ENCODE results near the gene IL6R. TPM values are rescaled to one million over a fixed set of nuclear protein-coding genes. Genes with fewer than 3 reads are reported as not detected.
"Not testable (repeated sequence)": the region's sequence is repeated elsewhere in the genome, so short reads cannot be mapped to it uniquely, and the experiment has no call there.

The IL6R gene
- total RNA-seq = 171 TPM

DNA sequence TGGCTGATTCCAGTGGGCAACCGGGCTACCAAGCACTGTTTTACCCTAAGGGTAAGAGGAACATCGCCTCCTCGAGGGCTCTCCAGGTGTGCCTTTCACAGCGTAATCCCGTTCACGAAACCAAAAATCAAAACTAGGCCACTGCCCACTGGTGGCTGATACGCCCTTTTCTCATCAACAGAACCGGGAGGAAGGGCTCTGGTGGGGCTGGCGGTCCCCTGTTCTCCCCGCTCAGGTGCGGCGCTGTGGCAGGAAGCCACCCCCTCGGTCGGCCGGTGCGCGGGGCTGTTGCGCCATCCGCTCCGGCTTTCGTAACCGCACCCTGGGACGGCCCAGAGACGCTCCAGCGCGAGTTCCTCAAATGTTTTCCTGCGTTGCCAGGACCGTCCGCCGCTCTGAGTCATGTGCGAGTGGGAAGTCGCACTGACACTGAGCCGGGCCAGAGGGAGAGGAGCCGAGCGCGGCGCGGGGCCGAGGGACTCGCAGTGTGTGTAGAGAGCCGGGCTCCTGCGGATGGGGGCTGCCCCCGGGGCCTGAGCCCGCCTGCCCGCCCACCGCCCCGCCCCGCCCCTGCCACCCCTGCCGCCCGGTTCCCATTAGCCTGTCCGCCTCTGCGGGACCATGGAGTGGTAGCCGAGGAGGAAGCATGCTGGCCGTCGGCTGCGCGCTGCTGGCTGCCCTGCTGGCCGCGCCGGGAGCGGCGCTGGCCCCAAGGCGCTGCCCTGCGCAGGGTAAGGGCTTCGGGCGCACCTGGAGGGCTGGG, at the start of gene IL6R:
Gene IL6R (plus strand): TSS at position 360 of the 763 bp plus-strand sequence. CDS start 287 bp downstream, at position 647.
- ATAC-seq (peak; percentile 59), DNase-seq (ENCODE audit: low spot score) (peak; percentile 96)

- no peak for DNase-seq (ENCODE audit: low spot score)
- ATAC-seq = no peak
These were observed 46.6 kb upstream of the IL6R start for GRCh38 chr1:154358519-154358918.

GRCh38 chr1:154360288-154360687, 44.9 kb upstream of the IL6R start:
- DNase-seq (ENCODE audit: low spot score) (no peak), ATAC-seq (no peak)

GRCh38 chr1:154360881-154361280, 44.3 kb upstream of the IL6R start:
- not testable (repeated sequence) for ATAC-seq; DNase-seq (ENCODE audit: low spot score)

DNA sequence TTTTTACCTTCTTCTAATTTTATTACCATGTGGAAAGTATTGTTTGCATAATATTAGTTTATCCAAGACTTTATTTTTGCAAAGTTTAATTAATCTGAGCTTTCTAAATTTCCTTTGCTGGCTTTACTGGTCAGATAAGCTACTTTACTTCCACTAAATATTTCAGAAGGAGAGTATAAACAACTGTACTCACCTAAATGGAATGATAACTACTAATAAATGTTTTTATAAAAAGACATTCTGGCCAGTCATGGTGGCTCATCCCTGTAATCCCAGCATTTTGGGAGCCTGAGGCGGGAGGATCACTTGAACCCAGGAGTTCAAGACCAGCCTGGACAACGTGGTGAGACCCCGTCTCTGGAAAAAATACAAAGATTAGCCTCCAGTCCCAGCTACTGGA, 43.8 kb upstream of the IL6R start:
- DNase-seq (ENCODE audit: low spot score) (no peak), ATAC-seq (no peak)

- no peak for DNase-seq (ENCODE audit: low spot score)
- ATAC-seq = no peak
These were observed 33.7 kb upstream of the IL6R start for GRCh38 chr1:154371436-154371835.

DNA sequence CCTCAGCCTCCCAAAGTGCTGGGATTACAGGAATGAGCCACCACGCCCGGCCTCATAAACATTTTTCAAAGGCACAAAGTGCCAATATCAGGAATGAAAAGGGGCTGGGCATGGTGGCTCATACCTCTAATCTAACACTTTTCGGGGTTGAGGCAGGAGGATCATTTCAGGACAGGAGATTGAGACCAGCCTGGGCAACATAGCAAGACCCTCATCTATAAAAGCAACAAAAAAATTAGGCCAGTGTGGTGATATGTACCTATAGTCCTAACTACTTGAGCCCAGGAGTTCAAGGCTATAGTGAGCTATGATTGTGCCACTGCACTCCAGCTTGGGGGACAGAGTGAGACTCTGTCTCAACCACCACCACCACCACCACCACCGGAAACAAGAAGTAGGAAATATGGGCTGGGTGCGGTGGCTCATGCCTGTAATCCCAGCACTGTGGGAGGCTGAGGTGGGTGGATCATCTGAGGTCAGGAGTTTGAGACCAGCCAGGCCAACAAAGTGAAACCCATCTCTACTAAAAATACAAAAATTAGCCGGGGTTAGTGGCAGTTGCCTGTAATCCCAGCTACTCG, 31.3 kb upstream of the IL6R start:
- DNase-seq (ENCODE audit: low spot score); ATAC-seq: not testable (repeated sequence)

- no peak for ATAC-seq
- no peak for DNase-seq (ENCODE audit: low spot score)
These were observed 25.8 kb upstream of the IL6R start for GRCh38 chr1:154379301-154379700.

GRCh38 chr1:154384650-154385489, 20.3 kb upstream of the IL6R start:
- DNase-seq (ENCODE audit: low spot score) (no peak), ATAC-seq (peak; percentile 72)

- ATAC-seq (peak; percentile 84), DNase-seq (ENCODE audit: low spot score) (no peak)
These were observed 18.3 kb upstream of the IL6R start for GRCh38 chr1:154386643-154387352.

DNA sequence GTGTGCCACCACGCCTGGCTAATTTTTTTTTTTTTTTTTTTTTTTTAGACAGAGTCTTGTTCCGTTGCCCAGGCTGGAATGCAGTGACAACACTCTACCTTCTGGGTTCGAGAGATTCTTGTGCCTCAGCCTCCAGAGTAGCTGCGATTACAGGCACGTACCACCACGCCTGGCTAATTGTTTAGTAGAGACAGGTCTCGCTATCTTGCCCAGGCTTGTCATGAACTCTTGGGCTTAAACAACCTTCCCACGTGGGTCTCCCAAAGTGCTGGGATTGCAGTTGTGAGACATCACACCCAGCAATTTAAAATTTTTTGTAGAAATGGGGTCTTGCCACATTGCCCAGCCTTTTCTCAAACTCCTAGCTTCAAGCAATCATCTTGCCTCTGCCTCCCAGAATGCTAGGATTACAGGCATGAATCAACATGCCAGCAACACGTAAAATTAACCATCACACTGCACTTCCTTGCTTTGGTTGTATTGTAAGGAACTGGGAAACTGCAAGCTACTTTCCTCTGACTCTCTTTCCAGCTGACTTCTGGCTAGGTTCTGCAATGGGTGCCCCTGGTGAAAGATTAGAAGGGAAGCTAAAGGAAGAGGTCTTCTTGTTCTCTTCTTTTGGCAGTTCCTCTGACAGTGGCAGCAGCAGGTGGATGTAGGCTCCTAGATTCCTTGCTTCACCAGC, 13.9 kb upstream of the IL6R start:
- DNase-seq (ENCODE audit: low spot score) (no peak), ATAC-seq (no peak)

DNA sequence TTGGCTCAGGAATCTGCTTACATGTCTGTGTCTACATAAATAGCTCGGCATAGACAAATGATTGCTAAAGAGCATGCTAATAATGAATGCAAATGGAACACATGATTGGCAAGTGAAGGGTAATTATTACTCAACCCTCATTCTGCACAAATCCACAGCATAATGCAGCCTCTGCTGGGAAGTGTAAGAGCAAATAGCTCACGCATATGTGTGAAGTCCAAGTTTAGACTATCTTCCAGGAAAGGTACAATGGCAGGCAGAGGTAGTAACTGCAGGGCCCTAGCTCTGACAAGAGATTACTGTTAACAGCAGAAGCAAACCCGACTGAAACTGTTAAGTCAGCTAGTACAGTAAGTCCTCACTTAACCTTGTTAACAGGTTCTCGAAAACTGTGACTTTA, 7.0 kb upstream of the IL6R start:
- DNase-seq (ENCODE audit: low spot score) = no peak
- ATAC-seq = peak; percentile 84

GRCh38 chr1:154398678-154399077, 6.5 kb upstream of the IL6R start:
- no peak for ATAC-seq
- no peak for DNase-seq (ENCODE audit: low spot score)

- DNase-seq (ENCODE audit: low spot score) = no peak
- ATAC-seq = no peak
These were observed 4.8 kb upstream of the IL6R start for GRCh38 chr1:154400381-154400801.

DNA sequence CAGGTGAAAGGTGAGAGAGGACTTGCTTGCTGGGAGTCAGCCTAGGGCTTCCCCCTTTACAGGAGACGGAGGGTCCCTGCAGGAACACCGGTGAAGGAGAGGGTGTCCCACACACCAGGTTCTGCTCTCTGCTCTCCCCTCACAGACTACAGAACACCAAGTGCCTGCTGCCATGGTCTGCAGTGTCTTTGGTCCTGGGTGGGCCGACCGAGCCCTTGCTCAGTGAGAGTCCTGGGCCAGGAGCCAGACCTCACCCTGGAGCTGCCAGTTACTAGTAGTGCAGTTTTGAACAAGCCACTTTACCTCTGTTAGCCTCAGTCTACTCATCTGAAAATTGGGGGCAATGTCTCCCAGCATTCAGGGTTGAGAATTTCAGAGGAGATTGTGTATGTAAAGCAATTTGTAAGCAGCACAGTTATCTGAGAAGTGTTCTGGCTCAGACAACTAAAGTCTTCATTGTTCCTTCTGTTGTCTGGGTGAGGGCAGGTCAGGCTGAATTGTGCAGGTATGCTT, 2.7 kb upstream of the IL6R start:
- no peak for DNase-seq (ENCODE audit: low spot score)
- ATAC-seq = no peak

DNA sequence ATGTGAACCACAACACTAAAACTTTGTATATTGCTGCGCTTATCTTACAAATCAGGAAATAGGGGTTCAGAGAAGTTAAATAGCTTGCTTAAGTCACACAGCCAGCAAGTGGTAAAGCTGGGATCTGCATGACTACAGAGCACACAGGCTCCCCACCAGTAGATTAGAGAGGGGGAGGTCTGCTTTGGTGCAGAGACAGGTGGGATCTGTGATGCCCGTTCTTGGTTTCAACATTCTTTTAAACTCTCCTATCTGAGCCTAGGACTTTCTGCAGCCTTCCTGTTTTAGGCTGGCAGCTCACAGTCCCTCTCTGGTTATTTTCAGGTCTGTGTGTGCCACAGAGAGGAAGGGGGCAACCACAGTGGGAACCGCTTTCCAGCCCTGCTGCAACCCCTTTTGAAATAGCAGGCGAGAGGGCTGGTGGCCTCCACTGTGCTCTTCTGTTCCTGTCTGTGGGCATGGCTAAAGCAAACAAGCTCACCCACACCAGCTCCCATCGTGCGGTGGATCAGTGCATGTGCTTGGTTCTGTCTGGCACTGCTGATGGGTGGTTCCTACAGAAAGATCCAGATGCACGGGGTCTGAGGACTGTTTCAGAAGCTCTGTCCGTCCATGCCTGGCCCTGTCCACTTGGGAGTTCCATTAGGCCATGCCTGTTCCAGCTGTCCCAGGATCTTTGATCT, 1.7 kb upstream of the IL6R start:
- DNase-seq (ENCODE audit: low spot score) = peak; percentile 66

DNA sequence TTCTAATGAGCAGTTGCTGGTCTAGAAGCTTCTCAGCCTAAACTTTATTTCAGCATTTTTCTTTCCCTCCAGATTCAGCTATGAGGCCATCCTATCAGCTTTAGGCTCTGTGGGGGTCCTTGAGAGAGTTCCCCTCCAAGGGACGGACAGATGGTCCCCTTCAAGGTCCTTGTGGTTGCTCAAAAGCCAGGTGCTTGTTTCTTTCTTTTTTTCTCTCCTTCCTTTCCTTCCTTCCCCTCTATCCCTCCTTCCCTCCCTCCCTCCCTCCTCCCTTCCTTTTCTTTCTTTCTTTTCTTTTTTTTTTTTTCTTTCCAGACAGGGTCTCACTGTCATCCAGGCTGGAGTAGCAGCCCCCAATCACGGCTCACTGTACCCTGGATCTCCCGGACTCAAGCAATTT, 1.2 kb upstream of the IL6R start:
- ATAC-seq (no peak), DNase-seq (ENCODE audit: low spot score) (no peak)

More for the DNA sequence above, 1.7 kb upstream of the IL6R start:
- ATAC-seq = peak; percentile 7

DNA sequence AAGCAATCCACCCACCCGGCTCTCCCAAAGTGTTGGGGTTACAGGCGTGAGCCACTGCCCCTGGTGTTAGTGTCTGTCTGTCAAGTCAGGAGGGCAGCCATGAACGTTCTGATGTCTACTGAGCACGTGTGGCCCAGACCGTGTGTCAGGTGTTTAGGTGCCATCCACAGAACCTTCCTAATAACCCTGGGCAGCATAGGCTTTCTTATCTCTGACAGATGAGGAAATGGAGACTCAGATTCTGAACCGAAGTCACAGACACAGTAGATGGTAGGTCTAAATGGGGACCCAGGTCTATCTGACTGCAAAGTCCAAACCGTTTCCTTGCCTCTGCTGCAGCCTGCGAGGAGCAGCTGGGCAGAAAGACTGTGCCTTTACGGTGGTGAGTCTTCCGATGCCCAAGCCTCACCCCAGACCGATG, 622 bp upstream of the IL6R start:
- ATAC-seq (peak; percentile 4), DNase-seq (ENCODE audit: low spot score) (no peak)

- DNase-seq (ENCODE audit: low spot score) (peak; percentile 73), ATAC-seq (peak; percentile 2)
These were observed 816 bp downstream of the IL6R start for GRCh38 chr1:154405747-154406571.

Measured in left lobe of liver (tissue), 2 donors.